Suppressor macrophage (primary cell): Measurements from ENCODE around the gene DIAPH2.

Source experiments
- DNase-seq, 4 experiments: peaks; one replicate each; pipeline ENCODE4 v3.0.0-alpha.2; 2020 to 2022

DIAPH2 gene

DNA sequence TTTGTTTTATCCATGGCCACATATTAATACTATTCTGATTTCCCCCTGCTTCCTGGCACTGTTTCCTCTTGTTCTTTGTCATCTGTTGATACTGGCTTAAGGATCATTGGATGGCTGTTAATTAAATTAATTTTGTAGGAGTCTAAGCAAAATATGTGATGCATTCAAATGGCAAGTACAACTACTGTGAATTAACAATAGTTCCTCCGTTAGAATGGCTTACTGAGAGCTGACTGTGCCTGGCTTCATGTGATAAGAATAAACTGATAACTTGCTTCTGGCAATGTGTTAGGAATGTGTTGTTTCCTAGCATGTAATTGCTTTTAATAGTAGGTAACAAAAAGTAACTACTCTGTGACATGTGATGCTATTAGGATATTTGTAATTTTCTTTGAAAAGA is 297.5 kb downstream of the DIAPH2 start:
- DNase-seq: no peak

DNA sequence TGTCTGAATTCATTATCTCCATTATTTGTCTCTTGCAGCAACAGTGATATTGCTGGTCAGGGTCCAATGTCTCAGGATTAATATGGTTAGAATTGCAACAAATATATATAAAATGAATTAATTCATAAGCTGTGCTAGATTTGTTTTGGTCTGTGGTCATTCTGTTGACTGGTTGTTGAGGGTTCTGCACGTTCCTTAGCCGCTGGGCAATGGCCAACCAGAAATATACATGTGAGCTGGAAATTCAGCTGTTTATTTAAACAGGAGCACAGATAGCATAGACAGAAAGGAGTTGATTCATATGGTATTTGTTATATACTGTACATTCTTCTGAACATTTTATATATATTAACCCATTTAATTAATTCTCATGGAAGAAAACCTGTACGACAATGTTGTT is 299.9 kb downstream of the DIAPH2 start:
- DNase-seq: no peak

DNA sequence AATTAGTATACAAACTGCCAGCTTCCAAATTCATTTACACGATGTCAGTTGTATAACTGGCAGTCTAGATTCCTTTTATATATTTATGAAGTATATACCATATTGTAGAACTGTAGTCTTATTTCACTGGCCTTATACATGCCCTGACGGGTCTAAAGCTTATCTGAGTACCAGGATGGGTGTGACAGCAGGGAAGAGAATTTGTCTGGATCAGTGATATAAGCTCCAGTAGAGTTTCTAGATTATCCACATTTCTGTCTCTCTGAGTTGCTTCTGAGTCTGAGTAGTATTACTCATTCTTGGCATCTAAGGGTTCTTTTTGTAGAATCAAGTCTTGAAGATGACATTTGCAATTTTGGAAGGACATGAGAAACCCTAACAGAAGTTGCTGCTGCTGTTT is 300.4 kb downstream of the DIAPH2 start:
- no peak for DNase-seq

DNA sequence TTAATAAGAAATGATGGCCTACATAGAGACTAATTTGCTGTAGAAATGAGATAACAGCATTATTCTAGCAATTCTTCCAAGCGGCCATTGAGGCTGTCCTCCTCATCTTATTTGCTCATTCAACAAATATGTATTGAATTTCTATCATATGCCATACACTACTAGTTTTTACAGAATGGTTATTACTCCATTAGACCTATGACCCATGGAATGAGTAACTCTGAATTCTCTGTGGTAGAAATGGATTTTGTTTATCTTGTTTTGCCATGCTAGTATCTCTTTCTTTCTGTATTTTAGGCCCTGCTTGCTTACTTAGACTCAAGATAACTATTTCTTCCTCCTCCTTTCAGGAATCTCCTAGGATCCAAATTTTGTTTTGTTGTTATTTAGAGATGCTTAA is 302.6 kb downstream of the DIAPH2 start:
- DNase-seq: no peak

DNA sequence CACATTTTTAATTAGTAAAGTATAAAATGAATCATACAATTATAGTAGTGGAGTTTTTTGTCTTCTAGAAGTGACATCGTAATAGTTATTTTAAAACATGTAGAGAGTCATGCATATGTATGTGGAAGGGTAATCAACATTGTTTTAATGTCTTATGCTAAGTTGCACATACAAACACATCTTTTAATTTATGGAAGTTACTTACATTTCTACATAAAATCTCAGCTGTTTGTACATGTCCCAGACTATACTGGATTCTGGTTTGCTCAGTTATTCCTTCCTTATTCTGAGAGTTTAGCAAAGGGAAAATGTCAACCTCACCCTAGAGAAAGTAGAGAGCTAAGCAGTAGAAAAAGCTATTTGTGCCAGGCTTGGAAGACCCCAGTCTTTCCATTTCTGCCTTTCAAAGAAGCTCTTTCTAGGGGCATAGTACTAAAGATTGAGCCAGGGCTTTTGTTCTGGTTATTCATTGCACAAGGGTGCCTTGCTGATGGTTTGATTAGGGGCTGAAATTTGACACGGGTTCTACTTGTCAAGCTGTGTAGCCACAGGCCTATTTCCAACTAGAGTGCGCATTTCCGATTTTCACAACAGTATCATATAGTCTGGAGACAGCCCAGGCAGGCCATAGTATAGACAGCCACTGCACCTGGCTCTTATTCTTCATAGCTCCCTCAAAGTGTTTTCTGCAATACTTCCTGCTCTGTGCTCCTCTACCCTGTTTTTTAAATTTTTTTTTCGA is 305.4 kb downstream of the DIAPH2 start:
- DNase-seq: no peak

DNA sequence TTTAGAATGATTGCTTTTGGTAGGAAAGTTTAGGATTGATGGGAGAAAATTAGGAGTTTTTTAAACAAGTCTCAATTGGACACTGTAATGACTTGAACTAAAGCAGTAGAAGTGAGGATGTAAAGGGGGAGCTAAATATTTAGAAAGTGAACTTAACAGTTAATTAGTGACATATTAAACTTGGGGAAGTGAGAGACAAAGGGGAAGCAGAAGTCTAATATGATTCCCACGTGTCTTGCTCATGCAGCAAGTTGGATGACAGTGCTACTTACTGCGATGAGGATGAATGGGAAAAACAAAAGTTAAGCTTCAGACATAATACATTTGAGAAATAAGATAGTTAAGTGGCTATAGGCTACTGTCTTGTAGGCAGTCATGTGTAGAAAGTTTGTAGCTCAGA is 309.5 kb downstream of the DIAPH2 start:
- peak; percentile 5 to 49 (median 24) for DNase-seq

DNA sequence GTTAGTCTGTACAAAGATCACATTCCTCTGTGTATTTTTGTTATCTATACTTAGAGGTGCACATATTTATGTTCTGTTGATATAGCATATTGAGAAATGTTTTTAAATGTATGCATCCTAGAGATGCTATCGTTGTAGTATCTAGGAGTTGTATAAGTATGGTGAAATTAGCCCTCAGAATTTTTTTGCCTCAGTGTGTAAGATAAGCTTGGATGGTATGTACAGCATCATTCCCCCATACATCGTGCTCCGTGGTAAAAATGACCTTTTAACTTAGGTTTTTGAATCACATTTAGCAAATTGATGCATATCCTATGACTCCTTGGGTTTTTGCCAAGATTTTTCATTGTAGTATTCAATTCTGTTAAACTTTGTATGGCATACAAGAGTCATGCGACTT is 312.6 kb downstream of the DIAPH2 start:
- no peak for DNase-seq

DNA sequence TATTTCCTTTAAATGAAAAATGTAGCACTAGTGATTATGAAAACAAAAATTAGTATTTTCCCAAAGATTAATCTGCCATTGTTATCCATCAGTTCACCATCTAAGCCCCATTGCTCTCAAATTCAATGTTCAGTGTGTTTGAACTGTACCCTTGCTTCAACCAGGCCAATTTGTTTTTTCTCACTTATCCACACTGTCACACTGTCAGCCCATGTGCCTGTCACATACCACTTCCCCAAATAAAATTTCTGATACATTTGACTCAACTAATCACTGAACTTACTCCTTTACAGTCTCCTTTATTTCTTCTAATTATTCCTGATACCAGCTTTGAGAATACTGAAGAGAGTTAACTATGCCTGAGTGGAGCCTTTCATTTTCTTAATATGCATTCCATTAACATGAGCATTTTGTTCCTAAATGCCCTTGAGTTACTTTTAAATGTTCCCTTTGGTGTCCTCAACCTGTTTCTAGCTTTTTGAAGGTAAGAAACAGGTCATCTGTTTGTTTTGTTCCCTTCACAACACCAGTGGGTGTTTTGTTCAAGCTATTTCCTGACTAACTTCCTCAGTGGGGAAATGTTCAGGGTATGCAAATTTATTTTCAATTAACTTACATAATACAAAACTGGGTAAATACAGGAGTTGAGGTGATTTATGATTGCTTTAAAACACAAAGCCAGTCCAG is 316.2 kb downstream of the DIAPH2 start:
- no peak for DNase-seq

DNA sequence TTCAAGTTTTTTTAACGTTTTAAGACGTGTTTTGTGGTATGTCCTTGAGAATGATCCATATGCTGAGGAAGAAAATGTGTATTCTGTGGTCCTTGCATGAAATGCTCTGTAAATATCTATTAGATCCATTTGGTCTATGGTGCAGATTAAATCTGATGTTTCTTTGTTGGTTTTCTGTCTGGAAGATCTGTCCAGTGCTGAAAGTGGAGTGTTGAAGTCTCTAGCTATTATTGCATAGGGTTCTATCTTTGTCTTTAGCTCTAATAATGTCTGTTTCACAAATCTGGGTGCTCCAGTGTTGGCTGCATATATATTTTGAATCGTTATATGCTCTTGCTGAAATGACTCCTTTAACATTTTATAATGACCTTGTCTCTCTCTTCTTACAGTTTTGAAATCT is 321.5 kb downstream of the DIAPH2 start:
- DNase-seq: no peak

DNA sequence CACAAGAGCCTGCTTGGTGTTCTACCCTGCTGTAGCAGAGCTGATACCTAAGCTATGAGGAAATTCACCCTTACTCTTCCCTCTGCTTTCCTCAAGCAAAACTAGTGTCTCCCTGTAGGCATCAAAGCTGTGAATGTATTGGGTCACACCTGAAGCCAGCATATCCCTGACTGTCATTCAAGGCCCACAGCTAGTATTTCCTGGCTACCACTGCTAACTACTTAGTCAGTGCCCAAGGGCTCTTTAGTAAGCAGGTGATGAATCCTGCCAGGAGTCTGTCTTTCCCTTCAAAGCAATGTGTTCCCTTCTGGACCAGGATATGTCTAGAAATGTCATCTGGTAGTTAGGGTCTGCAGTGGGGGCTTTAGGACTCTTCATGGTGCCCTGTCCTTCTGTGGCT is 324.7 kb downstream of the DIAPH2 start:
- DNase-seq: no peak

DNA sequence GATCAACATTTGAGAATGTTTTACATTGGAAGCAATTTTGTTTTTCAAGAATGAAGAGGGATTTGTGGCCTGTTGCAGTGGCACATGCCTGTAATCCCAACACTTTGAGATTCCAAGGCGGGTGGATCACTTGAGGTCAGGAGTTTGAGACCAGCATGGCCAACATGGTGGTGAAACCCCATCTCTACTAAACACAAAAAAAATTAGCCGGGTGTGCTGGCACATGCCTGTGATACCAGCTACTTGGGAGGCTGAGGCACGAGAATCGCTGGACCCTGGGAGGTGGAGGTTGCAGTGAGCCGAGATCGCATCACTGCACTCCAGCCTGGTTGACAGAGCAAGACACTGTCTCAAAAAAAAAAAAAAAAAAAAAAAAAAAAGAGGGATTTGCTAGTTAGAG is 326.9 kb downstream of the DIAPH2 start:
- no peak for DNase-seq

DNA sequence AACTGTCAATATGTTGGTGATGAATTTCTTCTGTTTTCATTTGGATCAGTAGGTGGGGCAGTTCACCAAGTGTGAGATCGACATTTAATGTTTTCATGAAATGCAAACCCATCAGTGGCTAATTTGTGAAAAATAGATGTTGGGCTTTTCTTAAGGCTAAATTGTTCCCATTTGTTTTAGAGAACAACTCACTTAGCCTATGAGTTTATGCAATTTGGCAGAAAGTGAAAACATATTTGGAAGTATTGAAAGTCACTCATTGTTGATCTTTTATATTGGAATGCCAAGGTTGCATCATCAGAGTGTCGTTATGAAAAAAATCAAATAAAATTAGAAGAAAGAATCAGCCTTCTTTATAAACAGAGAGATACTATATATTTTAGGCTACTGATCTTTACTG is 331.5 kb downstream of the DIAPH2 start:
- DNase-seq: no peak

DNA sequence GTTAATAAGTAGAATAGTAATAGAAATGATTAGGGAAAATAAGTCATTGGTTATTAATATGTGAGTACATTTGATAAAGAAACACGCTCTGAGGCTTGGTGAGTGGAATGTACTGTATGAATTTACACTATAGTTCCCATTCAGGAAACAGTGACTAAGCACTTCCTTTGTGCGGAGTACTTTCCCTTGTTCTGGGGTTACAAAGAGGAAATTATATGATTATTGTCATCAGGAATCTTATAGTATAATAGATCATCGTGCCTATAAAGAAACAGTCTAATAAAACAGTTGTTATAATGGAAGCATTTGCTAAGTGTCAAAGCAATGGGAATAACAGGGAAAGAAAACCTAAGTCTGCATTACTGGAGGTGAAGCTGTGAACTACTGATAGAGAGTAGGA is 337.0 kb downstream of the DIAPH2 start:
- DNase-seq: peak in 3 of 4 experiments; percentile 1 to 33 (median 9)

DNA sequence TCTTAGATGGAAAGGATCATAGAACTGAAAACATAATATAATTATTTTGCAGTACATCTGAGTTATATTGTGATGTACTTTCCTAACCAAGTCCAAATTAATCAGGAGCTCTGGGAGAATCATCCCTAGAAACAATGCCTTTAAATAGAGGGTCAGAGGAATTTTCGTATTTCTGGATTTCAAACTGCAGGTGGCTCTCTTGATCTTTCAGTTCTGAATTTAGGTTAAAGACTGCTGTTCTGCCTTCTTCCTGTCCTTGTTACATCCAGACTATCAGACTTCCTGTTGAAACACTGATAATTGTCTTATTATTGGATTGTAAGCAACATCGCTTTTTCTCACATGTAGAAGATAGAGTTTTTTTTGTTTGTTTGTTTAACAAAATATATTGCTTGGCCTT is 341.8 kb downstream of the DIAPH2 start:
- no peak for DNase-seq

DNA sequence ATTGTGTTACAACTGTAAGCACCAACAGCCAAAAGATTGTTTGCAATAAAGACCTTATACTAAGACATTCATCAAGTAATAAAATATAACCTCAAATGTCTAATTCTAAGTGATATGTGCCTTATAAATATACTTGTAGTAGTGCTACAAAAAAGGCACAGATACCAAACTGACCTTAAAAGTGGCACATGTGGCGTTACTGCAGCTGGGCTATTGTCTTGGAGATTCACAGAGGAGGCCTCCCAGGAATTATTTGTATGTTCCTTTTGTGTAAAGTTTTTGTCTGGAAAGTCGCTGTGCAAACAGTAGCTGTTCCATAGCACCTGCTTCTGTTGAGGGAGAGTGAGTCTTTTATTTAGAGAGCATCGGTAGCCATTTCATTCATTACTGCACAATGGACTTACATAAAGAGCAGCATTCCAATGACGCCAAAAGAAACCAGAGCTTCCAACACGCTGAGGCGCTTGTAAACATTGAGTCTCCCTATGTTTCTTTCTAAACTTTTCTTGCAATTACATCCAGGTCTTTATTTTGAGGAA is 342.8 kb downstream of the DIAPH2 start:
- no peak for DNase-seq

DNA sequence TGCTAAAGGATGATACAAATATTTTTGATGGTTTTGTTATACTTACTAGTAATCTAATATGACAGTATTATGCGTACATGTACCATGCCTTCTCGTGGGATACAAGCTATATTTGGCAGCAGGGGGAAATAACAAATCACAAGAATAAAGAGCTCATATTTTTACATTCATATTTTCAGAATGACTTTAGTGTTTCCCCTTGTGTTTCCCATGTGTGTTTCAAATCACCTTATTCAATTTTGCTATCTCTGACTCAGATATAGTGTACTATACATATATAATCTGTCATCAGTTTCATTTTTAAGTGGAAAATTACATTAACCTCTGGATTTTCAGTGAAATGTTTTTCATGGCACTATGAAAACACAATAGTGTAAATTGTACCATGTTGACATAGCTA is 345.8 kb downstream of the DIAPH2 start:
- no peak for DNase-seq

DNA sequence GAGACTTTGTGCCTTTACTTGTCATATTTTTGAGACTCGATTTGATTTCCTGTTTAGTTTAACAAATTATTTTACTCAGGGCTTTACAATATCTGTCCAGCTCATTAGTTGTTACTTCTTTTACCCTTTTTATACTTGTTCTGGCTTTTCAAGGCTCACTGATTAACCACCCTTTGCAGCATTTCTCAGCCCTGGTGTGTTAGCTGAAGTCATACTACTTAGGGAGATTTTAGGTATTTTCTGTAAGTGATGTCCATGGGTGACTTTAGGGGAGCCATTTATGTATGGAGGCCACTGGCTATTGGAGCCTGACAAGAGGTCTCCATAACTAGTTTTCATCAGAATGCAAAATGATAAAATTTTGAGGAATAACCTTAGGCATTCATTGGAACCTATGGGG is 346.3 kb downstream of the DIAPH2 start:
- no peak for DNase-seq

DNA sequence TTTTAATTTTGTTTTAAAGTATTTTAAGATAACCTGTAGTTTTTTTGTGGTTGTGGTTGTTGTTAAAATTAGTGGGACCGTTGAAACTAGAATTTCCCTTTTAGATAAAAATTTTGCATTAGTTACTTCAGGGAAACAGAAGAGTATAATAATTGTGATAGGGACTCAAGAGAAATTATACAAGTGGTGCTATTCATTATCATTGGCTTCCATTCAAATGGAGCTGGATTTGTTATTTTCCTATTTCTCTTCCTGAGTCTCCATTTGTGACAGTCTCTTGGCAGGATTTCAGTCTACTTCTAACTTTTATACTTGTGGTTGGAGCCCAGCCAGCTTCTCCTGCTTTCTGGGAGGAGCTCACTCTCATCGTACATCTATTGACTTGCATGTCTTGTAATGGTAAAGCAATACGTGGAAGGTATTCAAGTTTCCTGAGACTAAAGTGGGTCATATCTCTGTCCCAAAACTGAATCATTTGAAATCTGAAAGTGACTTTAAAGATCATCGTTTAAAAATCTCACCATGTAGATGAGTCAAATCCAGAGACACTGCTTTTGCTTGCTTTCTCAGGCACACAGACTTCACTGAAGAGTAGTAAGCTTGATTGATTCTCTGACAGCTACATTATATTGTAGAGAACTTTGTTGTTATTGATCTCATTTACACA is 354.9 kb downstream of the DIAPH2 start:
- no peak for DNase-seq

DNA sequence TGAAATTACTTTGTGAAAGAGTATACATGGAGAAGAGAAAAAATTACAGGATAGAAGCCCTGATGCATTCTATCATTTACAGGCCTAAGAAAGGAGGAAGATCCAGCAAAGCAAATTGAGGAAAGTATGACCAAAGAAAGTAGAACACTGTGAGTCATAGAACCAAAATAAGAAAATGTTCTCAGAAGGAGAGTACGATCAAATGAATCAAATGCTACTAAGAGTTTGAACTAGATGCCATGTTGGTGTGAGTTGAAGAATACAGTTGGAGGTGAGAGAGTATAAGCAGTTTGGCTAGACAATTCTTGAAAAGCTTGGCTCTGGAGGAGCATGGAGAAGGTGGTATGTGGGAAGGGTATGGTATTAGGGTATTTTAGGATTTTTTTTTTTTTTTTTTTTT is 360.8 kb downstream of the DIAPH2 start:
- DNase-seq: peak in 2 of 4 experiments; percentile 8 to 12

DNA sequence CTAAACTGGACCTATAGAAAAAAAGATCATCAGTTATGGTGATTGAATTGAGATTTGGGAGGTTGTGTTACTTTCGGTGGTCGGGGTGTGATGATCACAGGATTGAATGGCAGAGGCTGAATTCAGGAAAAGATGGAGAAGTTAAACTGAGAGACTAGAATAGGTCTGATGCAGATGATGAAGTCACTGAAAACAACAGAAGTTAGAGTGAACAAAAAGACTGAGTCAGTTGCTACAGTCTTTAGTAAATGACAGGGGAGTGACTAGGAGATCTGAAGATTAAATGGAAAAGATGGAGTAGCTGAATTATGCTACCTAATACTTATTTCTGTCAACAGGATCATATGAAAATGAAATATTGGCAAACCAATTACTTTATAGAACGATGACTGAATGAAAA is 362.2 kb downstream of the DIAPH2 start:
- no peak for DNase-seq

DNA sequence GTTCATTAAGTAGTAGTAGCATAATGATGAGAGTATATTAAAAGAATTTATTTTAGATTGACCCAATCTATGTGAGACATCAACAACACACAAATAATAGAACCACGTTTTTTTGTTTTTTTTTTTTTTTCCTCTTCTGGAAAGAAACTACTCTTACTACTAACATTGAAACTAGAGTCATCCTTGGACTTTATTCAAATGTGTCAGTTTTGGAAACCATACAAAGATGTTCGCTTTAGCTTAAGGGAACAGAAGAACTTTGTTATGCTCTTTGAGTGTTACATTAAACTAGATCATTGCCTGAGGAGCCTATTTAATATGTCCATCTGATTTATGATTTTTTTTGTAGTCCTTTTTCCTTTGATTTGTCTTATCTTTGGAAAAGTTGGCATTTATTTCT is 365.8 kb downstream of the DIAPH2 start:
- no peak for DNase-seq

DNA sequence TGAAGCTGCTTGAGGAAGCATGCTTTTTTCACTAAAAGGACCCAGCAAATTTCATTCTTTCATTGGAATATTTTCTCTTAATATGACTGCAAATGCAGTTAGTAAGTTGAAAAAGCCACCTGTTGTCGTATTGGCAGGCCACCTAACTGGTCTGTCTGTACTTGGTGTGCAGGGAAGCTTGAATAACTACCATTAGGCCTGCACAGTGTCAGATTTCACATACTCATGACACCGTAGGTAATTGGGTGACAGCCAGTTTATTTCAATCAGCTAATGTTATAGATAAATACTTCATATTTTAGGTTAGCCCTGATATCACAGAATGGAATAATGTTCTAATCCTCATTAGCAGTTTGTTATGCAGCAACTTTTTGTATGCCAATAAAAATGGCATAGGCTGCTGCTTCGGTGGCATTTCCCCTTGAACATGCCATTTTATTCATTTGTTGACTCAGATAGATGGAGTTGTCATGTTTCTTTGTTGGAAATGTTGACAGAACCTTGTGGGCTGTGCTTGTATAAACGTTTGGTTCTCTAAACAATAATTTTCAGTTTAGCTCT is 372.8 kb downstream of the DIAPH2 start:
- no peak for DNase-seq

DNA sequence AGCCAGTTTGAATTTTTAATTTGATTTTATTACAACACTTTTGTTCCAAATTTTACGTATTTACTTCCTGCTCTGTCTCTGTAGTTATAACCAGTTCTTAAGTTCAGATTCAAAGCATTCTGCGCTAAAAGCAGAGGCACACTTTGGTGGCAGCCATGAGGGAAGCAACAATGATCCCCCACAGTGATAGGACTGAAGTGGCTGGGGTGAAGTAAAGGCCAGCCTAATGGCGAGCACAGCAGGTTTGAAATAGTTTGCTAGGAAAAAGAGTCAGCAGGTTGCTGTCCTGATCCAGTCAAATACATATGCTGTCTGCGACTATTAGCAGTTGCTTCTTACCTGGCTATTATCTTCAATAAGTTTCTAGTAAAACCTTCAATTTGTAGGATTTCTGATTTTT is 375.4 kb downstream of the DIAPH2 start:
- DNase-seq: no peak
